Dendritic cell treated with granulocyte-macrophage colony-stimulating factor and Interleukin-4, amounts not matched to agents 40 ng/mL and 50 ng/mL, for 4 days (primary cell): ENCODE results near the gene PRSS1.
"Not testable (repeated sequence)": the region's sequence is repeated elsewhere in the genome, so short reads cannot be mapped to it uniquely, and the experiment has no call there.

Experiments
- H3K27ac Mint-ChIP-seq: one replicate; pipeline ENCODE4 v1.8.0; 2022; ENCODE audit warnings: mild to moderate bottlenecking, mixed read lengths
- H3K27me3 Mint-ChIP-seq: one replicate; pipeline ENCODE4 v1.8.0; 2022; ENCODE audit warnings: mild to moderate bottlenecking, mixed read lengths
- H3K36me3 Mint-ChIP-seq: one replicate; pipeline ENCODE4 v1.8.0; 2022; ENCODE audit warnings: low read depth, mixed read lengths
- H3K4me1 Mint-ChIP-seq: one replicate; pipeline ENCODE4 v1.8.0; 2022; ENCODE audit warnings: low read depth, mixed read lengths
- H3K4me3 Mint-ChIP-seq: one replicate; pipeline ENCODE4 v1.8.0; 2022; ENCODE audit warnings: mild to moderate bottlenecking, moderate library complexity, mixed read lengths
- H3K9me3 Mint-ChIP-seq: one replicate; pipeline ENCODE4 v1.8.0; 2022; ENCODE audit warnings: mixed read lengths
- intact Hi-C: fragments of 100-400 bp; cut with micrococcal nuclease; formaldehyde crosslinking; loops from one replicate; pipeline ENCODE4 v1.15.0; 2022

PRSS1 gene

GRCh38 chr7:142722248-142722794 lies 27.0 kb upstream of the PRSS1 start:
- peaks cover 26% of the 10 kb centered on the region for H3K27me3 Mint-ChIP-seq
- H3K4me3 Mint-ChIP-seq: peak overlapping the region; percentile 37
- H3K27ac Mint-ChIP-seq: no peak overlapping the region
- H3K4me1 Mint-ChIP-seq: peaks cover 22% of the 10 kb centered on the region
- no peaks in the 10 kb centered on the region for H3K9me3 Mint-ChIP-seq
- no peaks in the 10 kb centered on the region for H3K36me3 Mint-ChIP-seq
- intact Hi-C loops: no loop called here

- Mint-ChIP-seq H3K36me3 (no peaks in the 10 kb centered on the region), H3K4me3 (no peak overlapping the region), H3K9me3 (no peaks in the 10 kb centered on the region), H3K27ac (no peak overlapping the region), H3K4me1 (no peaks in the 10 kb centered on the region), H3K27me3 (no peaks in the 10 kb centered on the region)
- intact Hi-C loops: no loop called here
Observed at GRCh38 chr7:142733271-142733670, 16.0 kb upstream of the PRSS1 start.

GRCh38 chr7:142739923-142740492 lies 9.3 kb upstream of the PRSS1 start:
- Mint-ChIP-seq H3K4me1 (peaks cover 1% of the 10 kb centered on the region), H3K27ac (no peak overlapping the region), H3K4me3 (no peak overlapping the region)

GRCh38 chr7:142740786-142741185 lies 8.5 kb upstream of the PRSS1 start:
- no peaks in the 10 kb centered on the region for H3K27me3 Mint-ChIP-seq
- H3K36me3 Mint-ChIP-seq: no peaks in the 10 kb centered on the region
- no peaks in the 10 kb centered on the region for H3K9me3 Mint-ChIP-seq
- H3K27ac Mint-ChIP-seq: no peak overlapping the region
- H3K4me1 Mint-ChIP-seq: peaks cover 6% of the 10 kb centered on the region
- intact Hi-C loops: no loop called here
- H3K4me3 Mint-ChIP-seq: no peak overlapping the region

More at GRCh38 chr7:142739923-142740492, 9.3 kb upstream of the PRSS1 start:
- Mint-ChIP-seq H3K9me3 (no peaks in the 10 kb centered on the region), H3K27me3 (no peaks in the 10 kb centered on the region), H3K36me3 (no peaks in the 10 kb centered on the region)
- intact Hi-C loops: no loop called here

- H3K4me3 Mint-ChIP-seq, intact Hi-C loops, H3K27me3 Mint-ChIP-seq, H3K36me3 Mint-ChIP-seq, H3K27ac Mint-ChIP-seq, H3K9me3 Mint-ChIP-seq: not testable (repeated sequence)
- peaks cover 15% of the 10 kb centered on the region for H3K4me1 Mint-ChIP-seq
Observed at GRCh38 chr7:142741932-142742331, 7.3 kb upstream of the PRSS1 start.

- intact Hi-C loops: no loop called here
- Mint-ChIP-seq H3K27ac (no peak overlapping the region), H3K27me3 (peaks cover 5% of the 10 kb centered on the region)
Observed at GRCh38 chr7:142745091-142745635, 4.1 kb upstream of the PRSS1 start.

GRCh38 chr7:142745745-142746144 lies 3.5 kb upstream of the PRSS1 start:
- Mint-ChIP-seq H3K4me1 (peaks cover 15% of the 10 kb centered on the region), H3K4me3 (no peak overlapping the region), H3K36me3 (no peaks in the 10 kb centered on the region), H3K27me3 (peaks cover 5% of the 10 kb centered on the region), H3K9me3 (no peaks in the 10 kb centered on the region), H3K27ac (no peak overlapping the region)
- intact Hi-C loops: no loop called here

More at GRCh38 chr7:142745091-142745635, 4.1 kb upstream of the PRSS1 start:
- peaks cover 15% of the 10 kb centered on the region for H3K4me1 Mint-ChIP-seq
- no peaks in the 10 kb centered on the region for H3K36me3 Mint-ChIP-seq
- no peak overlapping the region for H3K4me3 Mint-ChIP-seq
- H3K9me3 Mint-ChIP-seq: no peaks in the 10 kb centered on the region

- intact Hi-C loops: no loop called here
- H3K27me3 Mint-ChIP-seq: peaks cover 5% of the 10 kb centered on the region
- no peak overlapping the region for H3K27ac Mint-ChIP-seq
- no peak overlapping the region for H3K4me3 Mint-ChIP-seq
- no peaks in the 10 kb centered on the region for H3K9me3 Mint-ChIP-seq
- peaks cover 15% of the 10 kb centered on the region for H3K4me1 Mint-ChIP-seq
- H3K36me3 Mint-ChIP-seq: no peaks in the 10 kb centered on the region
Observed at GRCh38 chr7:142746264-142746663, 3.0 kb upstream of the PRSS1 start.

- H3K27ac Mint-ChIP-seq, intact Hi-C loops, H3K36me3 Mint-ChIP-seq, H3K4me3 Mint-ChIP-seq, H3K27me3 Mint-ChIP-seq, H3K9me3 Mint-ChIP-seq: not testable (repeated sequence)
- H3K4me1 Mint-ChIP-seq: peaks cover 15% of the 10 kb centered on the region
Observed at GRCh38 chr7:142748410-142748809, 862 bp upstream of the PRSS1 start.

GRCh38 chr7:142750321-142750938 lies 1.2 kb downstream of the PRSS1 start:
- no peak overlapping the region for H3K4me3 Mint-ChIP-seq
- intact Hi-C loops: no loop called here
- no peaks in the 10 kb centered on the region for H3K9me3 Mint-ChIP-seq
- no peaks in the 10 kb centered on the region for H3K36me3 Mint-ChIP-seq
- peaks cover 10% of the 10 kb centered on the region for H3K4me1 Mint-ChIP-seq
- peaks cover 5% of the 10 kb centered on the region for H3K27me3 Mint-ChIP-seq
- H3K27ac Mint-ChIP-seq: no peak overlapping the region

- H3K27ac Mint-ChIP-seq, H3K27me3 Mint-ChIP-seq, H3K9me3 Mint-ChIP-seq, intact Hi-C loops, H3K4me3 Mint-ChIP-seq, H3K36me3 Mint-ChIP-seq, H3K4me1 Mint-ChIP-seq: not testable (repeated sequence)
Observed at GRCh38 chr7:142751526-142752175, 2.4 kb downstream of the PRSS1 start.

- H3K4me3 Mint-ChIP-seq: no peak overlapping the region
- H3K4me1 Mint-ChIP-seq: no peaks in the 10 kb centered on the region
- intact Hi-C loops: no loop called here
Observed at GRCh38 chr7:142752376-142753225, 3.3 kb downstream of the PRSS1 start.

GRCh38 chr7:142753366-142753765 lies 4.1 kb downstream of the PRSS1 start:
- Mint-ChIP-seq H3K27ac (no peak overlapping the region), H3K4me3 (no peak overlapping the region), H3K4me1 (no peaks in the 10 kb centered on the region), H3K27me3 (peaks cover 4% of the 10 kb centered on the region), H3K36me3 (no peaks in the 10 kb centered on the region), H3K9me3 (no peaks in the 10 kb centered on the region)
- intact Hi-C loops: no loop called here

More at GRCh38 chr7:142752376-142753225, 3.3 kb downstream of the PRSS1 start:
- no peaks in the 10 kb centered on the region for H3K9me3 Mint-ChIP-seq
- no peak overlapping the region for H3K27ac Mint-ChIP-seq
- no peaks in the 10 kb centered on the region for H3K36me3 Mint-ChIP-seq
- H3K27me3 Mint-ChIP-seq: peaks cover 6% of the 10 kb centered on the region
